ENCODE results near the gene SPAG5.

- TF ChIP-seq CTCF (IDR thresholded peaks at IDR 0.05): no peak
- TF ChIP-seq POLR2A (IDR thresholded peaks at IDR 0.05): no peak
These were observed 29.4 kb downstream of the SPAG5 start for GRCh38 chr17:28569446-28569845.
